ENCODE results near the gene IPPK.

- TF ChIP-seq, protein P1, sequence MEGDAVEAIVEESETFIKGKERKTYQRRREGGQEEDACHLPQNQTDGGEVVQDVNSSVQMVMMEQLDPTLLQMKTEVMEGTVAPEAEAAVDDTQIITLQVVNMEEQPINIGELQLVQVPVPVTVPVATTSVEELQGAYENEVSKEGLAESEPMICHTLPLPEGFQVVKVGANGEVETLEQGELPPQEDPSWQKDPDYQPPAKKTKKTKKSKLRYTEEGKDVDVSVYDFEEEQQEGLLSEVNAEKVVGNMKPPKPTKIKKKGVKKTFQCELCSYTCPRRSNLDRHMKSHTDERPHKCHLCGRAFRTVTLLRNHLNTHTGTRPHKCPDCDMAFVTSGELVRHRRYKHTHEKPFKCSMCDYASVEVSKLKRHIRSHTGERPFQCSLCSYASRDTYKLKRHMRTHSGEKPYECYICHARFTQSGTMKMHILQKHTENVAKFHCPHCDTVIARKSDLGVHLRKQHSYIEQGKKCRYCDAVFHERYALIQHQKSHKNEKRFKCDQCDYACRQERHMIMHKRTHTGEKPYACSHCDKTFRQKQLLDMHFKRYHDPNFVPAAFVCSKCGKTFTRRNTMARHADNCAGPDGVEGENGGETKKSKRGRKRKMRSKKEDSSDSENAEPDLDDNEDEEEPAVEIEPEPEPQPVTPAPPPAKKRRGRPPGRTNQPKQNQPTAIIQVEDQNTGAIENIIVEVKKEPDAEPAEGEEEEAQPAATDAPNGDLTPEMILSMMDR (IDR thresholded peaks at IDR 0.05), result no peak
- no peak for TF ChIP-seq POLR2A (IDR thresholded peaks at IDR 0.05)
Observed at GRCh38 chr9:92686954-92687353, 17.0 kb upstream of the IPPK start.

Measured in heart left ventricle (tissue), 13 donors.